ENCODE data around the gene PAFAH1B1.

Gene PAFAH1B1

DNA sequence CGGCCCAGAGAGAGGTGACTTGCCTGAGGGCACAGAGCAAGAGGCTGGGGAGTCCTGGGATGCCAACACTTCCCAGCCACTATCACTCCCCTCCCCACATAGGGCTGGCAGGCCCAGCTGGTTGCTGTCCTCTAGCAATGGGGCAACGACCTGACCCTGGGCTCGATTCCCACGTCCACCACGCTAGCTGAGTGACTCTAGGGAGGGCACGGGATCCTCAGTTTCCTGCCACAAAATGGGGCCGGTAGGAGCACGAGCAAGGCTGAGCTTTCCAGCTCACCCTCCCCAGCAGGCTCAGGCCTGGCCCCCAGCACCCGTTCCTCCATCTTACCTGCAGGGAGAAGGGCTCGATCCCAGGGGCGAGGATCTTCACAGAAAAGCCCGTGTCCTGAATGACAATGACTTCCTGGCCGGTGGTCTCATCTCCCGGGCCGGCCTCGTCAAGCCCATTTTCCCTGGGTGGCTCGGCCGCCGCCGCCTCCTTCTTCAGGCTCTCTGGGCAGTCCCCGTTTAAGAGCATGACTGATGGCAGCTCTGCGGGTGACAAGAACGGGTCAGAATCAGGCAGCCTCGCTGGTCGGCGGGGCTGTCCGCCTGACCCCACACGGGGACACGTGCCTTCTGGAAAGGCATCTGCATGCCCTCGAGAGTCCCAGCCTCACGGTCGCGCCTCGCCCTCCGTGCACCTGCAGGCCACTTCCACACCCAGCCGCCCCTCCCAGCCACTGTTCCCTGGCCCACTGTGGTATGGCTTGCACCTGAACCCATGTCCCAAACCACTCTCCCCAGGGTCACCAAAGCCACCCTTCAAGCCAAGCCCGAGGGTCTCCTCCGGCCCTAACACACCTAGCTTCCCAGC, 110.8 kb downstream of the PAFAH1B1 start:
- DNase-seq (ENCODE audit: low read depth in 2 of 2), result no peak

DNA sequence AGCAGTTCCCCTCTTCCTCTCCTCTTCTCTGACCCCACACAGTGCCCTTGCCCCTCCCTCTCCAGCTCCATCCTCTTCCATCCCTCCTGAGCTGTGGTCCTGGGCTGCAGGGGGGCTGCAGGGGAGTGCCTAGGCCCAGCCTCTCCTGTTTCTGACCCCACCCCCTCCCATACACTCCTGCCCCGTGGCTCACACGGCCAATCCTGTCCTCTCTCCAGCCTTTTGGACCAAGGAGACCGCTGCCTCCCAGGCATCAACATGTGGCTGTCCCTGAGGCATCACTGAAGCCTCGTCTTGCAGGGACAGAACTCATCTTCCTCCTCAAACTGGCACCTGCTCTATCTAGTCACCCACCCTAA, 111.4 kb downstream of the PAFAH1B1 start:
- no peak for DNase-seq (ENCODE audit: low read depth in 2 of 2)

DNA sequence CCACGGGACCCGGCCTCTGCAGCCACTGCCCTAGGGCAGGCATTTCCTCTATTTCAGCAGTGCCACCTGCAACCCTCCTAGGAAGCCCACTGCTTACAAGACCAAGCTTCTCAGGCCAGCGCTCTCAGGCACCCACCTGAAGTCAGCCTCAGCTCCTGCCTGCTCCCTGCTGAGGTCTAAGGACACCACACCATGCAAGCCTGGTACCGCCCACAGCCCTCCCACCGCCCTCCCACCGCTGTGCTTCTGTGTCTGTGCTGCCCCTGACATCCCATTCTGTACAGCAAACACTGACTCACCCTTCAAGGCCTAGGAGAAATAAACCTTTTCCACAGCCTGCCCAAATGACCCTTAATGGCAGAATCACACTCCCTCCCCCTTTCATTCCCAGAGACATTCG, 111.8 kb downstream of the PAFAH1B1 start:
- no peak for DNase-seq (ENCODE audit: low read depth in 2 of 2)

DNA sequence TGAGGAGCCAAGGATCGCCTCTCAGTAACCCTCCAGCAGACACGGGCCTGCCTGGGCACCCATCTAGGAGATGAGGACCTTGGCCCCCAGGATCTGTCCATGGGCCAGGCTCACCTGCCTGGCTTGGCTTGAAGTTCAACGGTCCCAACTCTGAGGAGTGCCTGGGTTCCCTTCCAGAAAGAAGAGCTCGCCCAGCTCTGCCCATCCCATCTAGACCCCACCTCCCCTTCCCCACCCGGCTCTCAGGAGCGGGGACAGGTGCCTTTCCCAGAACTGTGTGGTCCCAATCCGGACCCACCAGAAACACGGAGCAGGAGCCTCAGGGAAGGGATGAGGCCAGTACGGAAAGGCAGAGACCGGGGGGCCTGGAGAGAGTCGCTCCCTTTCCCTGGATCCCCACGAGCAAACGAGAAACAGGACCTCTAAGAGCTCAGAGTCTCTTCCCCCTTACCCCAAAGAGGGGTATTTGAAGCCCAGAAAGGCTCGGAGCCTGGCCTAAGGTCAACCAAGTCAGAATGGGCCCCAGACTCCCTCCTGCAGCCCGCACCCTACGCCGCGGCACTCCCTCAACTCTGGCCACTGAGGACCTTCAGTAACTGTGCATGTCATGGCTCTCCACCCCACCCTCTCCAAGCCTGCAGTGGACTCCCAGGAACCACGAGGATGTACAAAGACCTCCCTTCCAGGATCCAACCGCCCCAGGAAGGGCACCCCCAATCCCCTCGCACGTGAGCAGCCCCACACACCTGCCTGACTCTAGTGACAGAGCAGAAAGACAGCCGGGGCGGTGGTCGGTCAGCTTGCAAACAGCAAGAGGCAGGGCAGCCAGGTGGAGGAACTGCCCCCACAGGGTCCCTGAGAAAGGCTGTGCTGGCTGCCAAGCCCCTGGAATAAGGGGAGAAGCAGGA, 112.7 kb downstream of the PAFAH1B1 start:
- no peak for DNase-seq (ENCODE audit: low read depth in 2 of 2)

DNA sequence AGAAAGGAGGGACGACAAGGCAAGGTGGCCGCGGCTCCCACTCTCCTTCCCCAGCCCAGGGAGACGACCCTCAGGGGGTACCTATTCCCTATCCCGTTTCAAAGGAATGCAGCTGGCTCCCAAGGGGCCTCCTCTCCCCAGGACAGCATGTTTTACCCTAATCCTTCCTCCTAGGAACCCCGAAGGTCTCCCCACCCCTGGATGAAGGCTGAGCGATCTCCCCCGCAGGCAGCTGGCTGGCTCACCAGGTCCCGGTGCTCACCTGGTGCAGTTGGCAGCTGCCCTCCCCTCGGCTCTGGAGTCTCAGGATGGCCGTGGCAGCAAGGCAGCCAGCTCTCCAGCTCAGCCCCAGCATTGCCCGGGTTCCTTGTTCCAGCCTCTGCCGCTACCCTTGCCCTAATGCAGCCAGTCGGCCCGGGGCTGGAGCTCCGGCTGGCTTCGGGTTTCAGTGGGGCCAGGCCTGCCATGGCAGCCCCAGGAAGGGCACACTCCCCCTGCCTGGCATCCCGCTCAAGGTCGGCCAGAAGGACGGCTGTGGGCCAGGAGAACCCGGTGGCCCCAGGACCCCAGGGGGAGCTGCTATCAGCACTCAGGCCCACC, 113.6 kb downstream of the PAFAH1B1 start:
- DNase-seq (ENCODE audit: low read depth in 2 of 2), result no peak

DNA sequence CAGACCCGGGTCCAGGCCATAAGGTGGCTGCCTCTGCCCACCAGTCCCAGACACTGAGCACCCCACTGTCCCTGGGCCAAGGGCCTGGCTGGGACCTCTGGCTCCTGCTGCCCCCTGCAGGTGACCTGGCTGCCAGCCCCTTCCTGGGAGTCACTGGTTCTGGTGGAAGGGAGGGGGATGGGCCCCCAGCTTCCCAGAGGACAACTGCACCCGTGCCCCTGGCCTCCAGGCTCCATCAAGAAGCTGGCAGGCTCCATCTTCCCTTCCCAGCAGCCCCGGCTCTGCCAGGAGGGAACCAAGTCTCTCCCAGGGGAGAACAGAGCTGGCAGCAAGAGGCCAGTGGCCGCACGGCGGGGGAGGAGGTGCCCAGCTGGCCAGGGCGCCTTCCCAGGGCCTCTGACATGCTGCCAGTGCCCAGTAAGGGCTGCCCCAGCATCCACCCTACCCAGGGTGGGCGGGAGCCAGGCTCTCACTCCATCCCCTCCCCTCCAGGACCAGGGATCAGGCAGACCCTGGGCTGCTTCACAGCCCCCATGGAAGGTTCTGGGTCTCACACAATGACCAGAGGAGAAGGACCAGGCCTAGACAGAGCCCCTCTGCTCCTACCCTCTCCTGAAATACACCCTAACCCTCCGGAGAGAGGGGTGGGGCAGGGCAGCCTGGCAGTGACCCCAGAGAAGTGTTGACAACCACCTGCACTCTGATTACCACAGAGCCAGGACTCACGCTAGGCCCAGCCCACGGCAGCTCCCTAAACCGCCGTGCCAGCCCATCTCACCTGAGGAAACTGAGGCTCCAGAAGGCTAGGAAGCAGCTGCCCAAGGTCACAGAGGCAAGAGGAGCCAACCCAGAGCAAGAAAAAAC, 114.5 kb downstream of the PAFAH1B1 start:
- DNase-seq (ENCODE audit: low read depth in 2 of 2), result no peak

DNA sequence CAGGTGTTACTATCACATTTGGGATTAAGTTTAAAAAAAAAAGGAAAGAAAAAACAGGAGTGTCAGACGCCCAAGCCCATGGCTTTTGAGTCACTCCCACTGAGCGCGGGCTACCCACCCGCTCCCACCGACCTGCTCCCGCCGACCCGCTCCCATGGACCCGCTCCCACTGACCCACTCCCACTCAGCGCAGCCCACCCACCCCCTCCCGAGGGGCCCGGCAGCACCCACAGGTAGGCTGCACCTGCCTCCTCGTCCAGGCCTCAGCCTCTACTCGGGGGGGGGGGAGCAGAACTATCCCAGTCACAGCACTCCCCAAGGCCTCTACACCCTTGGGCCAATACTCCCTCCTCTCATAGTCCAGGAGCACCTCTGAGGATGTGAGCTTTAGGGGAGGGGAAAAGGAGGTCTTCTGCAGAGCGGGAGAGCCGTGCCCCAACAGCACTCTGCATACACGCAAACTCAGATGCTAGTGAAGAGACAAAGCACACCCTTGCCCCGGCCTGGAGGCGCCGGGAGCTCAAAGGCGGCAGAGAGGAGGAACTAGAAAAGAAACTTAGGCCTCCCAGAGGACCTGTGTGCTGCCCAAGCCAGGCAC, 115.2 kb downstream of the PAFAH1B1 start:
- DNase-seq (ENCODE audit: low read depth in 2 of 2), result no peak

DNA sequence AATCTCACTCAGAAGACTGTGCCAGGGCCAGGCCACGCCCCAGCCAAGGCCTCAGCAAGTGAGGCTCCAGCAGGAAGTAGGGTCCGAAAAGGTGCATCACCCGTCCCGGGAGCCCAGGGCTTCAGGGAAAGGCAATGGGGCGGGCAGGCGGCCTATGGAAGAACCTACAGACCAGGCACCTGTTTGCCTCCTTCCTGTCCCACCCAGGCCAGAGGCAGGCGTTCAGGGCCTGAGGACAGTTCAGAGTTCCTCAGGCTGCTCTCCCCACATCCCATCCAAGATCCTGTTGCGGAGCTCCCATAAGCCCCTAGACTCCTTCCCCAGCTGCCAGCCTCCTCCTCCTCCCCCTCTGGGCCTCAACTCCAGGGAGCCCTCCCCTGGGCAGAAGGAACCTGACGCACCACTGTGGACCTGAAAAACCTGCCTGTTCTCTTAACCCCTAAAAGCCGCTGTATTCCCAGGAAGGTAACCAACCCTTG, 115.8 kb downstream of the PAFAH1B1 start:
- no peak for DNase-seq (ENCODE audit: low read depth in 2 of 2)

DNA sequence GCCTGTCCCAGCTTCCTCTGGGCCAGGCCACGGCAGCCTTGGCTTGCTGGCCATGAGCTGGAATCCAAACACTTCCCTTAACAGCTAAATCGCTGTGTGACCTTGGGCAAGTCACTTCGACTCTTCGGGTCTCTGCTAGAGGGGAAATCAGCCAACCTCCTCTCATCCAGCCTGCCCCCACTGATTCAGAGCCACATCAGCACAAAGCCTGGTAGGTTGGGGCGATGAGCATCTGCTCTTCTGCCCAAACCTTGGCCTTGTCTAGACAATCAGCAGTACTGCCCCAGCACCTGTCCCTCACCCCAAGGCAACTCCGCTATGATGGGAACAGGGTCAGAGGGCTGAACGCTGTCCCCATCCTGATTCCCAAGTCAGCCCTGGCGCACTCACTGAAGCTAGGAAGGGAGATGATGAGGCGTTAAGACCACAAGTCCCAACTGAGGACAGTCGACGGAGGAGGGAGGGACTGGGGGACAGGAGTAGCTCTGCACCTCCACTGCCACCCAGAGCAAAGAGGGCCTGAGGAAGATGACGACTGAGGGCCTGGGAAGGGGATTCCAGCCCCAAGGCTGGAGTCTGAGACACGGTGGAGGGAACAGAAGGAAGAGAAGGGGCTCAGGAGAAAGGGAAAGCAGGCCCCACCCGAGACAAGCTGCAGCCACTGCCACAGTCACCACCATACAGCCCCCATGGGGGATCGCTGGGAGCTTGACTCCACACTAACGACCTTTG, 116.8 kb downstream of the PAFAH1B1 start:
- DNase-seq (ENCODE audit: low read depth in 2 of 2), result no peak

DNA sequence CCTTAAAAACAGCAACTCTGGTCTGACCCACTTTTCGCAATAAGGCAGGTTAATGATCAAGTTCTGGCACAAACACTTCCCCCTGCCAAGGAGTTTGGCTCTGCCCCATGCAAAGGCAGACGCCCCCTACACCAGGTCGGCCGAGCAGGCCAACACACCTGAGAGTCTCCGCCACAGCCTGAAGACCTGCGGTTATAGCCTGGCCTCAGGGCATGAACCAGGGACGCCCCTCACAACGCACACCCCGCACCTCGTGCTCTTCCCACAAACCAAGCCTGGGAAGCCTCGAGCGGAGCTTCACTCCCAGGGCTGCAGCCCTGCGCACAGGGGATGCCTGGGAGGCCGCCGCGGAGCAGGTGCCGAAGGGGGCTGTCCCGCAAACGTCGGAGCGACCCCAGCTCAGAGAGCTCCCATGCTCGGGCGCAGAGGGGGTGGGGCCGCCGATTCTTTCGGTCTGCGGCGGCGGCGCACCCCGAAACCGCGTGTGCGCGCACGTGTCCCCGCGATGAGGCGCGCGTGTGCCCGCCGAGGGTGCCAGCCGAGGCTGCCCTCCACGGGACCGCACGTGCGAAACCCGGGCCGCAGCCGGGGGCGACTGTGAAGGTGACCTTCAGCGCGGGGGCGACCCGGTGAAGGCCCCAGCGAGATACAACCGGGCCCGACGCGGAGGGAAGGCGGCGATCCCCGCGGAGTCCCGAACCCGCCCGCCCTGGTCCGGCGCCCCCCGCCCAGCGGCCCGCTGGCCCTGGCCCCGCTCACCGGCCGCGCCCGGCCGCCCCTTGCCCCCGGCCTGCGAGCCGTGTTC, 117.6 kb downstream of the PAFAH1B1 start:
- DNase-seq (ENCODE audit: low read depth in 2 of 2), result peak in 1 of 2 donors; percentile 35

DNA sequence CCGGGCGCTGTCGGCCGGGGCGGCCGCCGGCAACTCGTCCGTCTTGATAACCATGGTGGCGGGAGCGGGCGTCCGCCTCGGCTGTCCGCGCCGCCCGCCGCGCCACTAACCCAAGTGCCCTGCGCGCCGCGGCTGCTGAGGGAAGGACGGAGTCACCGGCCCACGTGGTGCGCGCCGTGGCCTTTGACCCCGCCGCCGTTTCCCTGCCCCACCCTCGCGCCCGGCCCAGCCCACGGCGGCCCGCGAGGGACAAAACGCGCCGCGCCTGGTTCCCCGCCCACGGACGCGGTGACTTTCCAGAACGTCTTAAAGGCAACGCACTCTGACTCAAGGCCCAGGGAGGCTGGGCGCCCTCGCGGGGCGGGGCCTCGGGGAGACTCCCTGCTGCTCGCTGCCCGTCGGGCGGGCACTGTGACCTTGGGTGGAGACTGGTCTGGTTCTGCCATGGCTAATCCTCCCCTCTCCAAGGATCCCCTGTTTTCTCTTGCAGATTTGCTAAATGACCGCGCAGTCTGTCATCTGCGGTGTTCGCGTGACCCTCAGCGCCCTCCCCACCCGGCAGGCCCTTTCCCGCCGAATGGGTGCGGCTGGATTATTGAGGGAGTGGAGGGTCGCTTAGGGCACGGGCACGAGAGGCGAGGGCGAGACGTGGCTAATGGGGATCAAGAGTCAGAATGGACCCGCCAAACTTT, 118.3 kb downstream of the PAFAH1B1 start, which contains the start of gene CLUH:
Gene CLUH, minus strand, starts transcription at position 157 of the 692 bp plus-strand sequence. Its CDS starts 103 bp downstream, at position 54.
- peak; percentile 96 to 97 for DNase-seq (ENCODE audit: low read depth in 2 of 2)

DNA sequence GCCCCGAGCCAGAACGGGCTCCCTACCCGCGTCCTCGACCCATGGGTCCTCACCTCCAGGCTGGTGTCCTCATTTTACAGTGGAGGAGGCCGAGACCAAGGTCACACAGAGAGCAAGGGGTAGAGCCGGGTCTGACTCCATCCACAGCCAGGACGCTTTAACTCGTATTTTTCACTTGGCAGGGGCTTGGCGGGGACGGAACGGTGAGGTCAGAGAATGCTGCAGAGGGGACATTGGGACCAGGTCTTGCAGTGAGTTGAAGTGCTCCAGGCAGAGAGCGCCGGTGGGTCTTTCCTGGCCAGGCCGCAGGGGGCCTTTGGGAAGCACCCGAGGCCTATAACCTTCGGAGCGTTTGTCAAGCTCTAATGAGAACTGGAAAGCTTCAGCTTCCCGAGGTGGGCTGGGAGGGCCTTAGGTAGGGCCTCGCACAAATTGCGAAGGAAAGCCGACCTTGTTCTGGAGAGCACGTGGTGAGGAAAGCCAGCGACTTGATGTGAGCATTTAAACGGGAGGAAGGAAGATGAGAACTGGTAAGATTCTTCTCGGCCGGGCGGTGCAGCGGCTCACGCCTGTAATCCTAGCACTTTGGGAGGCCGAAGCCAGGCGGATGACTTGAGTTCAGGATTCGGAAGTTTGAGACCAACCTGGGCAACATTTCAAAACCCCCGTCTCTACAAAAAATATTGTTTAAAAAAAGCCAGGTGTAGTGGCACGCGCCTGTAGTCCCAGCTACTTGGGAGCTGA, 119.0 kb downstream of the PAFAH1B1 start:
- DNase-seq (ENCODE audit: low read depth in 2 of 2), result no peak

DNA sequence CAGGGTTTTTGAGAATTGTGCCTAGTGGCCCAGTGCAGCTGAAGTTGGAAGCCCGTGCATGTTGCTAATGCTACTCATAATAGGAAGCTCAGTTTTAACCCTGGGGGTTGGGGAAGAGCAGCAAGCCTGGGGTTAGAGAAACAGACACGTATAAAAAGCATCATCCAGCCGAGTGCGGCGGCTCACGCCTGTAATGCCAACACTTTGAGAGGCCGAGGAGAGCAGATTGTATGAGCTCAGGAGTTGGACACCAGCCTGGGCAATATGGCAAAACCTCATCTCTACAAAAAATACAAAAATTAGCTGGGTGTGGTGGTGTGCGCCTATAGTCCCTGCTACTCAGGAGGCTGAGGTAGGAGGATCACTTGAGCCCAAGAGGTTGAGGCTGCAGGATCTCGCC, 120.4 kb downstream of the PAFAH1B1 start:
- DNase-seq (ENCODE audit: low read depth in 2 of 2), result no peak

DNA sequence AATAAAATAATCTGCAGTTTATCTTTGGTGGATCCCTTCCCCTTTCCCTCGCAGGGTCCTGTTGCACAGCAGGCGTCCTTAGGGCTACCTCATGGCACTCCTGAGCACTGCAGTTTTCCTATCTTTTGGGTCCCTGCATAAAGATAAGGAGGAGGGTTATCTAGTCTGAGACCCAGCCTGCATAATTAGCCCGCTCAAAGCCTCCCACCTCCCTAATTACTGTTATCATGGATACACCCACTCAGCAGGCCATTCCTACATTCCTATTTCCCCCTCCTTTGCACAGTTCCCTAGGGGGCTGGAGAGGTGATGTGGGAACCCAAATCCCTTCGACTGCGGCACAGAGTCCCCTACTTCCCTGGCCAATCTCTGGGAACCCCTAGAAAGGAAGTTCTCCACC, 123.2 kb downstream of the PAFAH1B1 start:
- DNase-seq (ENCODE audit: low read depth in 2 of 2), result no peak

DNA sequence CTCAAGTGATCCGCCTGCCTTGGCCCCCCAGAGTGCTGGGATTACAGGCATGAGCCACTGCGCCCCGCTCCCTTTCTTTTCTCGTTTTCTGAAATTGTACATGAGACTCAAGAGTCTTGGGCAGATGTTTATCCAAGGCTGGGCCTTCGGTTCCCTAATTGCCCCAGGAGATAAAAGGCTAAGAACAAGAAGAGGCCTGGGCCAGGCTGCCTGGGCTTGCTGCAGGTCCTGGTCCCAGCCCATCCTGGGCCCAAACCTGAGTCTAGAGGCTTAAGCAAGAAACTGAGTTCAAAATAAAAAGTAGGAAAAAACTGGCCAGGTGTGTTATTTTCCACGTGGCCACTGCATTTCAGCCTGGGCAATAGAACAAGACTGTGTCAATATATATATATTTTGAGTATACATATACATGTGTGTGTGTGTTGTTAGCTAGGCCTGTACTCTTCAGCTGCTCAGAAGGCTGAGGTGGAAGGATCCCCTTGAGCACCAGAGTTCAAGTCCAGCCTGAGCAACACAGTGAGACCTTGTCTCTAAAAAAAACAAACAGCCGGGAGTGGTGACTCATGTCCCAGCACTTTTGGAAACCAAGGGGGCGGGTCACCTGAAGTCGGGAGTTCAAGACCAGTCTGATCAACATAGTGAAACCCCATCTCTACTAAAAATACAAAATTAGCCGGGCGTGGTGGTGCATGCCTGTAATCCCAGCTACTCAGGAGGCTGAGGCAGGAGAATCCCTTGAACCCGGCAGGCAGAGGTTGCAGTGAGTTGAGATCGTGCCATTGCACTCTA, 124.9 kb downstream of the PAFAH1B1 start:
- DNase-seq (ENCODE audit: low read depth in 2 of 2), result no peak

DNA sequence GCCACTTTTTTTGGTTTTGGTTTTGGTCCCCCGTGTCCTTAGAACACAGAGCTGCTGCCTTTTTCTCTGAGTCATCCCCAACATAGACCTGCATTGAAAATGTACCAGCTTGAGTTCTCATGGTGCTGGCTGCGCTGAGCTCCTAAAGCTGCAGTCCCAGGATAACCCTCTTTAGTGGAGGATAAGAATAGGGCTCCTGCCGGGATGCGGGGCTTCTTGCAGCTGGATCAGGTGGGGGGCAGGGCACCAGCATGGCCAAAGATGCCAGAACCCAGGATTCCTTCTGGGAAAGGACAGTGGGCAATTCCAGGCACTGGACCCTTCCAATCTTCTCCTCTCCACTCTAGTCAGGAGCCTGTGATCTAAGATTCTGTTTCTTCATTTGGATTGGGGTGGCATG, 126.4 kb downstream of the PAFAH1B1 start:
- DNase-seq (ENCODE audit: low read depth in 2 of 2), result no peak

DNA sequence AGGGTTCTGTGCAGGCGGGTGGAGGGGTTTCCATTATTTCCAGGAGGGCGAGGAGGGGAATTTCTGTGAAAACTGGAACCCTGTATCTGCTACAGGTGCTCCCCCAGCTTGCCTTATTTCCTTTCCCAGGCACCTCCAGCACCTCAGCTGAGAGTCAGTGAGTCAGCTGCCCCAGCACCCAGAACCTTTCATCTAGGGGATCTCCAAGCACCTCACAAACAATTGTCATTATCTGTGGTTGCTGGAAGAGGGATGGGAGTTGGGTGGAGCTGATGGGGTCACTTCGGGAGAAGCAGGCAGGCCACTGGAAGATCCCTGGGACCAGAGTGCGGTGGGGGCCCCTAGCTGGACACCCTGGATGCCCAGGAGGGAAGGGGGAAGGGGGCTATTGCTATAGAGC, 128.1 kb downstream of the PAFAH1B1 start:
- DNase-seq (ENCODE audit: low read depth in 2 of 2), result no peak
